ENCODE data around the gene KRTAP6-1. TPM values are rescaled to one million over a fixed set of nuclear protein-coding genes. Genes with fewer than 3 reads are reported as not detected.

Gene KRTAP6-1
- total RNA-seq, 2 experiments from 2014 or later, result not detected

DNA sequence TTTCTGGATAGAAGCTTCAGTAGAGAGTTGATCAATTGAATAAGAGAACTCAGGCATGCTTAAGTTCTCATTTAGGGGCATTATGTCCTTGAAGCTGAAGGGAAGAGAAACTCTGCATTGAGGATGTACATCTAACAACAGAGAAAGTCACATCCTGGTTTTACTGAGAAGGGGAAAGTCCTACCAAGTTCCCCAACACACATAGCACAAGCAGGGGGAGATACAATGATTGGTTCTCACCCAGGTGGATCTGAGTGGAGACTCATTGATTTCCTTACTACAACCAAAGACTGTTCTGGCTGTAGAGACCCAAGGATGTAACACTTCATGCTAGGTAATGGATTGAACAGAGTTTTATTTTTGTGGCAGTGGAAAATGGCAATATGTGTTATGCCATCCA, 1.5 kb upstream of the KRTAP6-1 start:
- H3K4me1 Mint-ChIP-seq (ENCODE audit: low read depth), result no peaks in the 10 kb centered on the region
- no peak overlapping the region for H3K27ac Mint-ChIP-seq
- intact Hi-C loops (cut with micrococcal nuclease), result no loop called here
- no peak for DNase-seq
- ChIA-PET POLR2A (no interaction called here), CTCF (interaction anchor here (0.8 kb wide), 1 partner anchor 8 kb away, joined by 3 read pairs; no protein-coding TSS in a partner anchor)
- H3K27me3 Mint-ChIP-seq, result no peaks in the 10 kb centered on the region
- H3K4me3 Mint-ChIP-seq, result no peak overlapping the region
- H3K36me3 Mint-ChIP-seq, result no peaks in the 10 kb centered on the region
- H3K9me3 Mint-ChIP-seq, result peaks cover 8% of the 10 kb centered on the region

DNA sequence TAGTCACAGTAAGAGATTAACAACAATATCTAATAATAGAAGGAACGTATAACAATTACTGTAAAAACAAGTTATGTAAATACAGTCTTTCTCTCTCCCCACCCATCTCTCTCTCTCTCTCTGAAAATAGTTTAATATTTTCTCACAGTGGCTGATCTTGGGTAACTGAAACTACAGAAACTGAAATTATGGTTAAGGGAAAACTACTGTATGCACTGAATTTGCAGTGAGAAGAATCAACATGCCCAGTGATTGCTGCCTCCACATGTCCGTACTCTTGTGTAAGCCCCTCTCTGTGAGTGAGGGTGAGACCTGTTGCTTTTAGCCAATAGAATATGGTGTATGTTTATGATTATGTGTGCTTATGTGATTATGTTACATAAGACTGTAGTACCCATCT, 1.6 kb downstream of the KRTAP6-1 start:
- Mint-ChIP-seq H3K9me3 (peaks cover 10% of the 10 kb centered on the region), H3K4me1 (ENCODE audit: low read depth) (no peaks in the 10 kb centered on the region), H3K36me3 (no peaks in the 10 kb centered on the region), H3K4me3 (no peak overlapping the region), H3K27ac (no peak overlapping the region), H3K27me3 (no peaks in the 10 kb centered on the region)
- no peak for DNase-seq
- POLR2A ChIA-PET, result no interaction called here
- CTCF ChIA-PET, result no interaction called here
- intact Hi-C loops (cut with micrococcal nuclease), result no loop called here

DNA sequence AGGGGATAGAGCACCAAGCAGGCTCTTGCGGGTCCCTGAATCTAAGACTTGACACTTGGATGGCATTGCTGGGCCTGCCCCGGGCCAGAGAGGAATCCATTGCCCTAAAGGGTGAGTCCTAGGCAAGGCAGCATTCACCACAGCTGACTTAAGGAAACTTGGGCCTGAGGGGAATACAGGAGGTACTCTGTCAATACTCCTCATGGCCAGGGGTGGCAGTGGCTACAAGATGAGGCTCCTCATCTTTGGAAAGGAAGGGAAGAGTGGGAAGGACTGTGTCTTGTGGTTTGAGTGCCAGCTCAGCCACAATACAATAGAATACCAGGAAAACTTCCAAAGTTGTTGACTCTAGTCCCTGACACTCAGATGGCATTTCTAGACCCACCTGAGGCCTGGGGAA, 7.8 kb downstream of the KRTAP6-1 start:
- intact Hi-C loops (cut with micrococcal nuclease), result no loop called here

DNA sequence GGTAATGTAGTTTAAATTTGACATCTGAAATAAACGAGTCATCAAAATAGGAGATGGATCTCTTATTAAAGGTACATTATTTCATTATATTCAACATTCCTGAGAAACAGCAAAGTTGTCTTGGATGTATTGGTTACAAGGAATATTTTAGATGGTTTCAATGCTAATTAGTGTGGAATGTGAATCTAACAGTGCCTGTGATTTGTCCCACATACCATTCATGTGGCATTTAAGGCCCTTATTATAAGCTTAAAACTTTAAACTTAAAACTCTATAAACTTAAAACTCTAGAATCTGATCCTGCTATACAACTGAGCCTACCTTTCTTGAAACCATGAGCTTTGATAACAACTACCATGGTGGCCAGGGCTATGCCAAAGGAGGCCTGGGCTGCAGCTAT, 12.9 kb downstream of the KRTAP6-1 start, which contains the start of gene KRTAP22-1:
Gene KRTAP22-1, plus strand, starts transcription at position 301 of the 400 bp plus-strand sequence.
- DNase-seq, result no peak
- intact Hi-C loops (cut with micrococcal nuclease), result no loop called here
- ChIA-PET CTCF (no interaction called here), POLR2A (no interaction called here)
- peaks cover 5% of the 10 kb centered on the region for H3K9me3 Mint-ChIP-seq
- no peaks in the 10 kb centered on the region for H3K4me1 Mint-ChIP-seq (ENCODE audit: low read depth)
- H3K36me3 Mint-ChIP-seq, result no peaks in the 10 kb centered on the region
- no peak within 1 kb of the TSS for H3K27ac Mint-ChIP-seq
- H3K27me3 Mint-ChIP-seq, result no peaks in the 10 kb centered on the region
- H3K4me3 Mint-ChIP-seq, result no peak within 1 kb of the TSS

More for the DNA sequence above, 7.8 kb downstream of the KRTAP6-1 start:
- Mint-ChIP-seq H3K27ac (no peak overlapping the region), H3K4me3 (no peak overlapping the region), H3K4me1 (ENCODE audit: low read depth) (no peaks in the 10 kb centered on the region), H3K9me3 (peaks cover 11% of the 10 kb centered on the region), H3K27me3 (no peaks in the 10 kb centered on the region), H3K36me3 (no peaks in the 10 kb centered on the region)
- ChIA-PET CTCF (no interaction called here), POLR2A (no interaction called here)
- DNase-seq, result no peak

DNA sequence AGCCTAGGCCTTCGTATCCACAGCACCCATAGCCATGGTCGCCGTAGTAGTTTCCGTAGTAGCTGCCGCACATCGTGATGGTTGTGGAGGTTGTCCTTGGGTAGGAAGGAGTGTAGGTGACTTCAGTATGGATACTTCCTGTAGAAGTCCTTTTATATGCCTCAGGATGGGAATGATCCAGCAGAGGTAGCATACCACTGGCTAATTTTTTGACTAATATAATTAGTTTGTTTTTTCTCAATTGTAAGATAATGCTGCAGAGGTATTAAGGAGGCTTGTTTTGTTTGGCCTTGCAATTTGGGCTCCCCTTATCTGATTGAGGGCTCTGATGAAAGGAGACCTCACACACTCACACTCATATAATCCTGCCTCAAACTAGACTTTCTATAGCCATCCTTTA, 14.9 kb downstream of the KRTAP6-1 start, which contains the start of gene KRTAP6-2:
Gene KRTAP6-2, minus strand, starts transcription at position 101 of the 400 bp plus-strand sequence. Its CDS starts 28 bp downstream, at position 73.
- POLR2A ChIA-PET, result no interaction called here
- H3K4me1 Mint-ChIP-seq (ENCODE audit: low read depth), result no peaks in the 10 kb centered on the region
- H3K4me3 Mint-ChIP-seq, result no peak within 1 kb of the TSS
- CTCF ChIA-PET, result no interaction called here
- DNase-seq, result no peak
- H3K9me3 Mint-ChIP-seq, result peaks cover 5% of the 10 kb centered on the region
- intact Hi-C loops (cut with micrococcal nuclease), result no loop called here
- H3K36me3 Mint-ChIP-seq, result no peaks in the 10 kb centered on the region
- no peak within 1 kb of the TSS for H3K27ac Mint-ChIP-seq
- no peaks in the 10 kb centered on the region for H3K27me3 Mint-ChIP-seq

DNA sequence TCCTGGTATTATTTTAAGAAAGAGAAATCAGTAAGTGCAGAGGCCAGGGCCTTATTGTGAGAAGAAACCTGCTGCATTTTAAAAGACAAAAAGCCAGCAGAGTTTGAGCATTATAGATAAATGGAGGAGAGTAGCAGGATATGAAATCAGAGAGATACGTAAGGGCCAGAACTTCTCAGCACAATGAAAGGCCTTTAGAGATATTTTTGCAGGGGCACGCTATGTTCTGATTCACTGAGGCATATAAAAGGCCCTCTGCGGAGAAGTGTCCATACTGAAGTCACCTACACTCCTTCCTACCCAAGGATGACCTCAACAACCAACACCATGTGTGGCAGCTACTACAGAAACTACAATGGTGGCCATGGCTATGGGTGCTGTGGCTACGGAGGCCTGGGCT, 21.6 kb downstream of the KRTAP6-1 start, which contains the start of gene KRTAP6-3:
Gene KRTAP6-3, plus strand, starts transcription at position 301 of the 400 bp plus-strand sequence. Its CDS starts 6 bp downstream, at position 307.
- Mint-ChIP-seq H3K4me3 (no peak within 1 kb of the TSS), H3K36me3 (no peaks in the 10 kb centered on the region), H3K27ac (no peak within 1 kb of the TSS), H3K9me3 (no peaks in the 10 kb centered on the region), H3K4me1 (ENCODE audit: low read depth) (no peaks in the 10 kb centered on the region), H3K27me3 (no peaks in the 10 kb centered on the region)
- ChIA-PET CTCF (no interaction called here), POLR2A (no interaction called here)
- intact Hi-C loops (cut with micrococcal nuclease), result no loop called here
- DNase-seq, result no peak

DNA sequence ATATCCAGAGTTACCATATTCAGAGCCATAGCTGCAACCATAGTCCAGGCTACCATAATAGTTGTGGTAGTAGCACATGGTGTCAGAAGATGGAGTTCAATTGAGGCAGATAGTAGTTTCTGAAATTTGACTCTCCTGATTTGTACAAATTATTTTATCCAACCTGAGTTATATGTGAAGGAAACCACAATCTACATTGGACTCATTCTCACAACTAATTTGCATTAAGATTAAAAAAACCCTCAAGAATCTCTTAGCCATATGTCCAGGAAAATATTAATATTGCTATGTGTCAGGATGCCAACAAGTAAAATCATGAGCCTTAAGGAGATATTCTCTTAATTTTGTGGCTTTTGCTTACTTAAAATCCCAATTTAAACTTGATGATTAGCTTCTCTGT, 23.4 kb downstream of the KRTAP6-1 start, which contains the start of gene KRTAP22-2:
Gene KRTAP22-2, minus strand, starts transcription at position 101 of the 400 bp plus-strand sequence.
- no peaks in the 10 kb centered on the region for H3K9me3 Mint-ChIP-seq
- DNase-seq, result no peak
- CTCF ChIA-PET, result no interaction called here
- intact Hi-C loops (cut with micrococcal nuclease), result no loop called here
- POLR2A ChIA-PET, result no interaction called here
- H3K4me3 Mint-ChIP-seq, result no peak within 1 kb of the TSS
- no peaks in the 10 kb centered on the region for H3K36me3 Mint-ChIP-seq
- no peaks in the 10 kb centered on the region for H3K27me3 Mint-ChIP-seq
- H3K4me1 Mint-ChIP-seq (ENCODE audit: low read depth), result no peaks in the 10 kb centered on the region
- H3K27ac Mint-ChIP-seq, result no peak within 1 kb of the TSS

DNA sequence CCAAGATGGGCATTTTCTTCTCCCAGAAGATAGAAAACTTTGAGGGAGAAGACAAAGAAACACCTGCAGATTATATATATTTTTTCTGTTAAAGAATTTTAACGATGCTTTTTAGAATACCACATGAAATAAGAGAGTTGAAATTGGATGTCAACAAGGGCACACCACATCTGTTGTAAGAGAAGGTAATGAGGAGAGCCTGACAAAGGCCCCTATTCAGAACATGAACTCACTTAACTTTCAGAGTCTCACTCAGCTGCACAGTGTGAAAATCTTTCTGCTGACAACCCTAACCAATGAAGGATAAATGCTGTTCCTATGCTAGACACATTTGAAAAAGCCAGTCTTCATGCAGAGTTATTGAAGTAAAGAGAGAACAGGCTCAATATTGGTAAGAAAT, 30.9 kb downstream of the KRTAP6-1 start:
- Mint-ChIP-seq H3K27ac (no peak overlapping the region), H3K27me3 (no peaks in the 10 kb centered on the region), H3K4me3 (no peak overlapping the region), H3K36me3 (no peaks in the 10 kb centered on the region), H3K4me1 (ENCODE audit: low read depth) (no peaks in the 10 kb centered on the region), H3K9me3 (no peaks in the 10 kb centered on the region)
- ChIA-PET CTCF (no interaction called here), POLR2A (no interaction called here)
- DNase-seq, result no peak
- intact Hi-C loops (cut with micrococcal nuclease), result no loop called here

DNA sequence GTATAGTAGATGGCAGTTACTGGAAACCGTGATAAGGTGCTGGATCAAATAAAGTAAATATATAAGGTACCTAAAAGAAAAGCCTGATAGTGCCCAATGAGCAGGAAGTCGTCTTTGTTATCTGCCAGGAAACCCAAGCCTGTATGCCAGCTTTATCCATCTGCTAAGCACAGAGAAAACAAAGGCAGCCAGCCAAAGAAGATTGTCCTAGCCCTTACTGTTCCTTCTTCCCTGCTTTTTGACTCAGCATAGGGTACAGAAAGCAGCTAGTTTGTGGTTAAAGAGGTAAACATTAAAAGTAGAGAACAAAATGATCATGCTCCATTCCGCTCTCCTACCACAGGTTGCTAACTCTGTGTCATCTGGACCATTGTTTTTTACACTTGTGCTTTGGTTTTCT, 33.6 kb downstream of the KRTAP6-1 start:
- intact Hi-C loops (cut with micrococcal nuclease), result no loop called here
- ChIA-PET CTCF (no interaction called here), POLR2A (no interaction called here)
- H3K27me3 Mint-ChIP-seq, result no peaks in the 10 kb centered on the region
- H3K4me1 Mint-ChIP-seq (ENCODE audit: low read depth), result no peaks in the 10 kb centered on the region
- no peak overlapping the region for H3K27ac Mint-ChIP-seq
- no peaks in the 10 kb centered on the region for H3K9me3 Mint-ChIP-seq
- no peaks in the 10 kb centered on the region for H3K36me3 Mint-ChIP-seq
- no peak overlapping the region for H3K4me3 Mint-ChIP-seq
- no peak for DNase-seq

DNA sequence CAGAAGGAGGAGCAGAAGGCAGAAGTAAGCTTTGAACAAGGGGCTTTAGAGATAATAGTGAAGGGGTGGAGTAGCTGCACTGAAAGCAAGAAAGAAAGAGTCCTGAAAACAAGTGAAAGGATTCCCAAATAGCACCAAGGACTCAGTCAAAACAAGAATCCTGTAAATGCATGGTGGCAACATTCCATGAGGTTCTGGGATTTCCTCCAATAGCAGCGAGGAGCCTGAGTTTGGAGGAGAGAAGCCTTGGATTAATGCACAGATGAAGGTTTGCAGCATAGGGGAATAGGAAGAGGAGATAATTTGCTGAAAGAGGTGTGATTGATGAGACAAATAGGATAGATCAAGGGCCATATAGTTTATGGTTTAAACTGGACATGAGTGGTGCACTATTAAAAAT, 34.4 kb downstream of the KRTAP6-1 start:
- Mint-ChIP-seq H3K9me3 (no peaks in the 10 kb centered on the region), H3K27me3 (no peaks in the 10 kb centered on the region), H3K36me3 (no peaks in the 10 kb centered on the region), H3K4me1 (ENCODE audit: low read depth) (no peaks in the 10 kb centered on the region), H3K4me3 (no peak overlapping the region), H3K27ac (no peak overlapping the region)
- ChIA-PET CTCF (no interaction called here), POLR2A (no interaction called here)
- no peak for DNase-seq
- intact Hi-C loops (cut with micrococcal nuclease), result no loop called here

DNA sequence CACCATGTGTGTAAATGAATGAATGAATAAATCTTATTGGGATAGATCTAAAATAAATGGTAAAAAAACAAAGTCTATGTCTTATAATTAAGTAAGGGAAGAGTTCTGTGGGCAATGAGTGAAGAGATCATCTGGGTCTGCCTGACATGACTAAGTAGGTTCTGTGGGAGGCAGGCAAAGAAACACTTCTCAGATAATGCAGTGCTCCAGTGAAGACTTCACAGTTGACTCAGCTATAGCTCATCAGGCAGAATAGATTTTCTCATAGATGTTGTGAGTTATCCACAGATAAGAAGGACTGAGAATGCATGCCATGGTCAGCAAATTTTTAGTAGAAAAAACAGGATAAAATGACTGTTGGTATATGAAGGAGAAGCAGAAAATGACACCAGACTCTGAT, 36.0 kb downstream of the KRTAP6-1 start:
- no peak for DNase-seq
- Mint-ChIP-seq H3K4me1 (ENCODE audit: low read depth) (no peaks in the 10 kb centered on the region), H3K9me3 (no peaks in the 10 kb centered on the region), H3K27me3 (no peaks in the 10 kb centered on the region), H3K4me3 (no peak overlapping the region), H3K27ac (no peak overlapping the region), H3K36me3 (no peaks in the 10 kb centered on the region)
- ChIA-PET CTCF (no interaction called here), POLR2A (no interaction called here)
- intact Hi-C loops (cut with micrococcal nuclease), result no loop called here

DNA sequence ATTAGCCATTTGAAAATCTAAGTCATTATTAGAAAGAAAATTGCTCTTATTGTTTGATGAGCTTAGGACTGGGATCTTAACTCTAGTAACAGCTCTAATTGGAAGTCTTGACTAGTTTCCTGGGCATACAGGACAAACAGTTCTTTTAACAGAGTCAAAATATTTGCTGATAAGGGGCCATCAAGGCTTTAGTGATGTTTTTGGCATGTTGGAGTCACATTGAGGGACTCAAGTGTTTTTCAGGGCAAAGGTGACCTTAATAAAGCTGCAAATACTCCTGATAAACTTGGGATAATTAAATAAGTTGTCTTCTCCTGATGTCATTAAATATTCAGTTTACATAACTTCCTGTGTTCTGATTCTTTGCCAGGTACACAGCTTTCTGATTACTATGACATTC, 46.1 kb downstream of the KRTAP6-1 start:
- Mint-ChIP-seq H3K9me3 (no peaks in the 10 kb centered on the region), H3K36me3 (no peaks in the 10 kb centered on the region), H3K27ac (no peak overlapping the region), H3K4me1 (ENCODE audit: low read depth) (no peaks in the 10 kb centered on the region), H3K27me3 (no peaks in the 10 kb centered on the region), H3K4me3 (no peak overlapping the region)
- intact Hi-C loops (cut with micrococcal nuclease), result no loop called here
- CTCF ChIA-PET, result no interaction called here
- POLR2A ChIA-PET, result no interaction called here
- DNase-seq, result no peak

DNA sequence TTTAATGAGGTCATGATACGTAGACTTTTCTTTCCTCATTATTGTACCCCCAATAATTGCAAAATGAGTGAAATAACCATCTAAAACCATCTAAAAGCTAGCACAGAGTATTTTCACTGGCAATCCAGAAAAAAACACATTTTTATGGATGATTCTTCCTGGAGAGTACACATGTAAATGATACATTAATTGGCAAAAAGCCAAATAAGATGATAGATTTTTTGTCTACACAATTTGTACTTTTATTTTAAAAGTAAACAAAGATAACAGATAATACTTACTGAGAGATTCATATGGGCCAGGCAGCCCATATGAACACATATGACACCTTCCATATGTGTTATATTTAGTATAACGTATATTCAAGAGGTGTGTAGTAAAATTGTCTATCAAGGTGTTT, 50.1 kb downstream of the KRTAP6-1 start:
- no peaks in the 10 kb centered on the region for H3K9me3 Mint-ChIP-seq
- no peak overlapping the region for H3K27ac Mint-ChIP-seq
- no peaks in the 10 kb centered on the region for H3K36me3 Mint-ChIP-seq
- intact Hi-C loops (cut with micrococcal nuclease), result no loop called here
- ChIA-PET CTCF (no interaction called here), POLR2A (no interaction called here)
- H3K27me3 Mint-ChIP-seq, result no peaks in the 10 kb centered on the region
- H3K4me3 Mint-ChIP-seq, result no peak overlapping the region
- DNase-seq, result no peak
- H3K4me1 Mint-ChIP-seq (ENCODE audit: low read depth), result no peaks in the 10 kb centered on the region
